ENCODE results near the gene AFAP1. TPM values are rescaled to one million over a fixed set of nuclear protein-coding genes. Genes with fewer than 3 reads are reported as not detected.

The AFAP1 gene
- total RNA-seq, 1 experiment from 2014 or later, result 94.7 TPM

GRCh38 chr4:7710576-7711306 is 228.9 kb downstream of the AFAP1 start:
- H3K27me3 ChIP-seq (ENCODE audit: control insufficient read depth, insufficient read depth, low read length), result no peaks in the 10 kb centered on the region
- CTCF ChIA-PET, result interaction anchor here (0.6 kb wide), 1 partner anchor 637 kb away, joined by 4 read pairs; no protein-coding TSS in a partner anchor
- no peak for DNase-seq (ENCODE audit: low read depth, low spot score)
- ATAC-seq, result no peak
- POLR2A ChIA-PET, result interaction anchor here (0.6 kb wide), 1 partner anchor 660 kb away, joined by 10 read pairs; no protein-coding TSS in a partner anchor
- H3K9me3 ChIP-seq (ENCODE audit: control insufficient read depth, insufficient read depth, low read depth, low read length), result no peaks in the 10 kb centered on the region
- H3K36me3 ChIP-seq (ENCODE audit: control insufficient read depth, insufficient read depth, low read length), result no peaks in the 10 kb centered on the region
- H3K27ac ChIP-seq (ENCODE audit: low read length), result no peak overlapping the region
- no peaks in the 10 kb centered on the region for H3K4me1 ChIP-seq (ENCODE audit: control insufficient read depth, insufficient read depth, low read length)
- in situ Hi-C loops (cut with HindIII; ENCODE audit: low pct_unique_long_range_greater_than_20kb, low sequenced_read_pairs), result no loop called here
- no peak for TF ChIP-seq REST (IDR thresholded peaks at IDR 0.05; ENCODE audit: insufficient read depth in 1 of 2, low read depth in 2 of 2, low read length in 1 of 2)
- TF ChIP-seq SIN3A (IDR thresholded peaks at IDR 0.05; ENCODE audit: borderline replicate concordance, insufficient read depth, low read depth, low read length), result no peak
- no peak for TF ChIP-seq POLR2AphosphoS5 (IDR thresholded peaks at IDR 0.05; ENCODE audit: low read depth, low read length)
- TF ChIP-seq TCF7L2 (IDR thresholded peaks at IDR 0.05; ENCODE audit: low read depth, low read length), result no peak
- TF ChIP-seq CTCF (IDR thresholded peaks at IDR 0.05), result no peak
- no peak overlapping the region for H3K4me3 ChIP-seq (ENCODE audit: low read depth in 2 of 2, low read length in 2 of 2)
- BruUV-seq (replicated peaks), result no TSS peak
- intact Hi-C loops (cut with micrococcal nuclease; ENCODE audit: unreplicated experiment), result no loop called here

- no TSS peak for BruUV-seq (replicated peaks)
- no peaks in the 10 kb centered on the region for H3K9me3 ChIP-seq (ENCODE audit: control insufficient read depth, insufficient read depth, low read depth, low read length)
- POLR2A ChIA-PET, result no interaction called here
- DNase-seq (ENCODE audit: low read depth, low spot score), result no peak
- H3K36me3 ChIP-seq (ENCODE audit: control insufficient read depth, insufficient read depth, low read length), result no peaks in the 10 kb centered on the region
- TF ChIP-seq REST (IDR thresholded peaks at IDR 0.05; ENCODE audit: insufficient read depth in 1 of 2, low read depth in 2 of 2, low read length in 1 of 2) (no peak), TCF7L2 (IDR thresholded peaks at IDR 0.05; ENCODE audit: low read depth, low read length) (no peak), CTCF (IDR thresholded peaks at IDR 0.05) (no peak), SIN3A (IDR thresholded peaks at IDR 0.05; ENCODE audit: borderline replicate concordance, insufficient read depth, low read depth, low read length) (no peak), POLR2AphosphoS5 (IDR thresholded peaks at IDR 0.05; ENCODE audit: low read depth, low read length) (no peak)
- CTCF ChIA-PET, result interaction anchor here (0.6 kb wide), 1 partner anchor 915 kb away, joined by 3 read pairs; no protein-coding TSS in a partner anchor
- no peak overlapping the region for H3K4me3 ChIP-seq (ENCODE audit: low read depth in 2 of 2, low read length in 2 of 2)
- H3K4me1 ChIP-seq (ENCODE audit: control insufficient read depth, insufficient read depth, low read length), result no peaks in the 10 kb centered on the region
- no peaks in the 10 kb centered on the region for H3K27me3 ChIP-seq (ENCODE audit: control insufficient read depth, insufficient read depth, low read length)
- ATAC-seq, result no peak
- H3K27ac ChIP-seq (ENCODE audit: low read length), result no peak overlapping the region
- intact Hi-C loops (cut with micrococcal nuclease; ENCODE audit: unreplicated experiment) (no loop called here), in situ Hi-C loops (cut with HindIII; ENCODE audit: low pct_unique_long_range_greater_than_20kb, low sequenced_read_pairs) (no loop called here)
Observed at GRCh38 chr4:7710126-7710525, 229.5 kb downstream of the AFAP1 start.
